H9 (cell line): Measurements from ENCODE around the gene CDC42EP5. TPM values are rescaled to one million over a fixed set of nuclear protein-coding genes. Genes with fewer than 3 reads are reported as not detected.

Experiments
- DNase-seq: peaks from one replicate; pipeline ENCODE4 v3.0.0-alpha.2; 2017
- H2AFZ ChIP-seq: one replicate; pipeline ENCODE4 v1.6.1; 2013; ENCODE audit warnings: mild to moderate bottlenecking, low read length, control low read depth, moderate library complexity
- H2AK5ac ChIP-seq: 2 replicates; pipeline ENCODE4 v1.6.1; 2013; ENCODE audit warnings: low read length, control low read depth, mixed read lengths; ENCODE audit not compliant: insufficient read length
- H2BK120ac ChIP-seq: one replicate; pipeline ENCODE4 v1.6.1; 2013; ENCODE audit warnings: low read depth, mild to moderate bottlenecking, low read length, control low read depth, inconsistent platforms; ENCODE audit not compliant: poor library complexity, severe bottlenecking
- H2BK12ac ChIP-seq: 2 replicates; pipeline ENCODE4 v1.6.1; 2013; ENCODE audit warnings: low read length, control low read depth, mixed read lengths, low read depth; ENCODE audit not compliant: insufficient read length
- H2BK15ac ChIP-seq: 2 replicates; pipeline ENCODE4 v1.6.1; 2013; ENCODE audit warnings: low read depth, low read length, control low read depth
- H2BK20ac ChIP-seq: one replicate; pipeline ENCODE4 v1.6.1; 2013; ENCODE audit warnings: low read depth, mild to moderate bottlenecking, low read length, control low read depth, inconsistent platforms; ENCODE audit not compliant: poor library complexity, severe bottlenecking
- H2BK5ac ChIP-seq: 2 replicates; pipeline ENCODE4 v1.6.1; 2013; ENCODE audit warnings: low read length, control low read depth, mixed read lengths; ENCODE audit not compliant: insufficient read length
- H3K14ac ChIP-seq: 2 replicates; pipeline ENCODE4 v1.6.1; 2013; ENCODE audit warnings: low read length, control low read depth; ENCODE audit not compliant: insufficient read depth
- H3K18ac ChIP-seq: 2 replicates; pipeline ENCODE4 v1.6.1; 2013; ENCODE audit warnings: low read depth, mild to moderate bottlenecking, mixed read lengths, low read length, control low read depth; ENCODE audit not compliant: insufficient read length
- H3K23ac ChIP-seq: 2 replicates; pipeline ENCODE4 v1.6.1; 2013; ENCODE audit warnings: low read length, control low read depth, mixed read lengths, low read depth; ENCODE audit not compliant: insufficient read length
- H3K23me2 ChIP-seq: 2 replicates; pipeline ENCODE4 v1.6.1; 2013; ENCODE audit warnings: low read depth, mild to moderate bottlenecking, mixed read lengths, low read length, control low read depth; ENCODE audit not compliant: insufficient read length, poor library complexity, severe bottlenecking
- H3K27ac ChIP-seq: 2 replicates; pipeline ENCODE4 v1.5.1; 2013; ENCODE audit warnings: low read length, control low read depth, mixed read lengths, low read depth; ENCODE audit not compliant: insufficient read length
- H3K27me3 ChIP-seq: 2 replicates; pipeline ENCODE4 v1.6.1; 2013; ENCODE audit warnings: low read length, control low read depth, inconsistent platforms; ENCODE audit not compliant: insufficient read depth
- H3K4ac ChIP-seq: 2 replicates; pipeline ENCODE4 v1.6.1; 2013; ENCODE audit warnings: low read depth, mild to moderate bottlenecking, control low read depth, inconsistent platforms, low read length, moderate library complexity
- H3K4me1 ChIP-seq: 2 replicates; pipeline ENCODE4 v1.6.1; 2013; ENCODE audit warnings: low read length, control low read depth, inconsistent platforms; ENCODE audit not compliant: insufficient read depth
- H3K4me2 ChIP-seq: 2 replicates; pipeline ENCODE4 v1.6.1; 2013; ENCODE audit warnings: low read length, control low read depth, mixed read lengths; ENCODE audit not compliant: insufficient read length, insufficient read depth
- H3K56ac ChIP-seq: 2 replicates; pipeline ENCODE4 v1.6.1; 2013; ENCODE audit warnings: low read depth, mild to moderate bottlenecking, mixed read lengths, low read length, control low read depth; ENCODE audit not compliant: insufficient read length
- H3K79me1 ChIP-seq: 2 replicates; pipeline ENCODE4 v1.6.1; 2013; ENCODE audit warnings: low read depth, mild to moderate bottlenecking, moderate library complexity, low read length, control low read depth, inconsistent platforms; ENCODE audit not compliant: insufficient read depth, poor library complexity, severe bottlenecking
- H3K79me2 ChIP-seq: 2 replicates; pipeline ENCODE4 v1.6.1; 2013; ENCODE audit warnings: low read length, control low read depth, inconsistent platforms; ENCODE audit not compliant: insufficient read depth
- H3K9ac ChIP-seq: 2 replicates; pipeline ENCODE4 v1.6.1; 2013; ENCODE audit warnings: low read length, control low read depth, mixed read lengths; ENCODE audit not compliant: insufficient read length; ENCODE audit errors: extremely low read depth
- H3K9me3 ChIP-seq: one replicate; pipeline ENCODE4 v1.6.1; 2013; ENCODE audit warnings: low read depth, low read length, inconsistent platforms; ENCODE audit not compliant: control insufficient read depth
- H3T11ph ChIP-seq: one replicate; pipeline ENCODE4 v1.6.1; 2013; ENCODE audit warnings: mild to moderate bottlenecking, low read length, control low read depth, inconsistent platforms
- H4K20me1 ChIP-seq: one replicate; pipeline ENCODE4 v1.6.1; 2013; ENCODE audit not compliant: control insufficient read depth, insufficient read length, insufficient read depth
- H4K5ac ChIP-seq: 2 replicates; pipeline ENCODE4 v1.6.1; 2013; ENCODE audit warnings: low read depth, mild to moderate bottlenecking, mixed read lengths, low read length, control low read depth; ENCODE audit not compliant: insufficient read length
- H4K8ac ChIP-seq: replicated peaks from 2 replicates; pipeline ENCODE4 v1.6.1; 2013; ENCODE audit warnings: low read length, control low read depth, mixed read lengths, low read depth; ENCODE audit not compliant: insufficient read length
- H4K91ac ChIP-seq: 2 replicates; pipeline ENCODE4 v1.6.1; 2013; ENCODE audit warnings: low read depth, mild to moderate bottlenecking, moderate library complexity, mixed read lengths, low read length, control low read depth; ENCODE audit not compliant: insufficient read length
- H3K27ac Mint-ChIP-seq, 3 experiments: 2 replicates in 2 of 3; 3 replicates in 1 of 3; pipeline ENCODE4 v1.8.0; 2020 to 2021; ENCODE audit warnings: mixed read lengths in 3 of 3, mild to moderate bottlenecking in 1 of 3, moderate library complexity in 1 of 3
- H3K27me3 Mint-ChIP-seq: 2 replicates; pipeline ENCODE4 v1.8.0; 2021; ENCODE audit warnings: low read depth, mild to moderate bottlenecking, moderate library complexity, mixed read lengths
- H3K36me3 Mint-ChIP-seq, 3 experiments: 2 replicates in 2 of 3; 3 replicates in 1 of 3; pipeline ENCODE4 v1.8.0; 2020 to 2021; ENCODE audit warnings: low read depth in 3 of 3, mixed read lengths in 3 of 3; ENCODE audit not compliant: insufficient read depth in 1 of 3
- H3K4me1 Mint-ChIP-seq, 2 experiments: 2 replicates each; pipeline ENCODE4 v1.8.0; 2020; ENCODE audit warnings: mixed read lengths in 2 of 2
- H3K4me3 Mint-ChIP-seq, 2 experiments: 2 replicates in 1 of 2; 3 replicates in 1 of 2; pipeline ENCODE4 v1.8.0; 2020 to 2021; ENCODE audit warnings: mild to moderate bottlenecking in 2 of 2, mixed read lengths in 2 of 2, moderate library complexity in 1 of 2
- H3K9me3 Mint-ChIP-seq, 2 experiments: 2 replicates in 1 of 2; 3 replicates in 1 of 2; pipeline ENCODE4 v1.8.0; 2020; ENCODE audit warnings: mild to moderate bottlenecking in 2 of 2, mixed read lengths in 2 of 2, moderate library complexity in 1 of 2
- CTCF ChIP-seq: fragments of 200-600 bp; sonication (generic); conservative IDR thresholded peaks from 3 replicates; pipeline ENCODE4 v1.8.0; 2021; ENCODE audit warnings: antibody characterized with exemption, mild to moderate bottlenecking
- WGBS: extraction: QIAGEN DNeasy Blood & Tissue Kit; methylation state at CpG from one replicate; pipeline ENCODE4 v1.1.7; 2013; ENCODE audit warnings: missing lambda C conversion rate, low lambda C conversion rate, mixed read lengths; ENCODE audit not compliant: insufficient read length; ENCODE audit errors: extremely low coverage; 5-methylcytosine and 5-hydroxymethylcytosine counted together
- total RNA-seq: library from RNA; stranded (reverse); gene quantifications from 2 replicates; pipeline ENCODE4 v1.2.1, GENCODE V29; 2021

The CDC42EP5 gene
- total RNA-seq, 1 experiment from 2014 or later = 1.6 TPM

GRCh38 chr19:54427586-54427985 lies 45.5 kb downstream of the CDC42EP5 start:
- H2AK5ac ChIP-seq = no peak overlapping the region
- WGBS = no CpG with 5 or more reads among the region's 11 CpGs
- no peak overlapping the region for H3K4me3 Mint-ChIP-seq

More at GRCh38 chr19:54427586-54427985, 45.5 kb downstream of the CDC42EP5 start:
- no peak overlapping the region; the same call in 1 of the 2 replicates for H3K14ac ChIP-seq
- DNase-seq = no peak
- H3K27ac Mint-ChIP-seq = no peak overlapping the region
- H3T11ph ChIP-seq = no peak overlapping the region
- peaks cover 3% of the 10 kb centered on the region for H3K23me2 ChIP-seq
- H3K36me3 Mint-ChIP-seq = peaks cover 21 to 56% (median 50%) of the 10 kb centered on the region in 3 experiments; a peak in 6 of 7 replicates
- no peaks in the 10 kb centered on the region; the same call in 1 of the 2 replicates for H3K27me3 ChIP-seq
- H4K8ac ChIP-seq = no peak overlapping the region
- H3K4ac ChIP-seq = no peak overlapping the region
- TF ChIP-seq CTCF = no peak
- H4K20me1 ChIP-seq = no peaks in the 10 kb centered on the region
- peaks cover 0 to 3% of the 10 kb centered on the region in 2 experiments; a peak in 1 of 5 replicates for H3K9me3 Mint-ChIP-seq
- H2BK120ac ChIP-seq = no peak overlapping the region
- H2BK12ac ChIP-seq = no peak overlapping the region
- H3K27me3 Mint-ChIP-seq = peaks cover 77% of the 10 kb centered on the region
- no peak overlapping the region for H3K4me2 ChIP-seq
- no peaks in the 10 kb centered on the region for H3K79me2 ChIP-seq
- no peak overlapping the region for H2AFZ ChIP-seq
- H3K18ac ChIP-seq = no peak overlapping the region
- H3K79me1 ChIP-seq = no peaks in the 10 kb centered on the region
- no peak overlapping the region for H3K9ac ChIP-seq
- H3K23ac ChIP-seq = no peak overlapping the region
- H4K5ac ChIP-seq = no peak overlapping the region
- H3K9me3 ChIP-seq = no peaks in the 10 kb centered on the region
- no peak overlapping the region for H3K56ac ChIP-seq
- no peak overlapping the region for H2BK5ac ChIP-seq
- H3K4me1 Mint-ChIP-seq = peaks cover 21 to 31% of the 10 kb centered on the region in 2 experiments
- H2BK20ac ChIP-seq = no peak overlapping the region
- H3K27ac ChIP-seq = no peak overlapping the region
- no peak overlapping the region for H4K91ac ChIP-seq
- no peak overlapping the region for H2BK15ac ChIP-seq
- H3K4me1 ChIP-seq = no peaks in the 10 kb centered on the region
